Limb (tissue), 2 donors: Measurements from ENCODE around the gene HMGB3.
"Not testable (repeated sequence)": the region's sequence is repeated elsewhere in the genome, so short reads cannot be mapped to it uniquely, and the experiment has no call there.

Source experiments
- DNase-seq, 2 donors: peaks; one replicate each; pipeline ENCODE4 v3.0.0-alpha.2; 2016; ENCODE audit errors: extremely low spot score in 2 of 2

Gene HMGB3

GRCh38 chrX:150982788-150983520 is at the start of gene HMGB3:
Gene HMGB3 (plus strand): TSS chrX:150983335. CDS start chrX:150985600, 2,265 bp downstream.
- DNase-seq = peak; percentile 81 to 87

- DNase-seq = no peak
These were observed 49.2 kb upstream of the HMGB3 start for GRCh38 chrX:150933945-150934350.

- DNase-seq = no peak
These were observed 48.7 kb upstream of the HMGB3 start for GRCh38 chrX:150934453-150934852.

GRCh38 chrX:150935467-150935866 is 47.7 kb upstream of the HMGB3 start:
- DNase-seq = no peak

GRCh38 chrX:150936556-150936955 is 46.6 kb upstream of the HMGB3 start:
- no peak for DNase-seq

GRCh38 chrX:150940844-150941495 is 42.2 kb upstream of the HMGB3 start:
- DNase-seq = no peak

GRCh38 chrX:150941580-150941979 is 41.6 kb upstream of the HMGB3 start:
- no peak for DNase-seq

- no peak for DNase-seq
These were observed 40.1 kb upstream of the HMGB3 start for GRCh38 chrX:150942942-150943594.

GRCh38 chrX:150944233-150944632 is 38.9 kb upstream of the HMGB3 start:
- no peak for DNase-seq

- no peak for DNase-seq
These were observed 28.2 kb upstream of the HMGB3 start for GRCh38 chrX:150954951-150955350.

- no peak for DNase-seq
These were observed 27.5 kb upstream of the HMGB3 start for GRCh38 chrX:150955590-150955989.

GRCh38 chrX:150958177-150958576 is 25.0 kb upstream of the HMGB3 start:
- peak in 1 of 2 donors; percentile 11 for DNase-seq

- DNase-seq = no peak
These were observed 23.6 kb upstream of the HMGB3 start for GRCh38 chrX:150959557-150959956.

GRCh38 chrX:150961631-150962030 is 21.5 kb upstream of the HMGB3 start:
- DNase-seq = no peak

- DNase-seq = not testable (repeated sequence)
These were observed 18.7 kb upstream of the HMGB3 start for GRCh38 chrX:150964416-150964815.

- no peak for DNase-seq
These were observed 16.9 kb upstream of the HMGB3 start for GRCh38 chrX:150966235-150966634.

- no peak for DNase-seq
These were observed 16.4 kb upstream of the HMGB3 start for GRCh38 chrX:150966742-150967141.

- no peak for DNase-seq
These were observed 15.3 kb upstream of the HMGB3 start for GRCh38 chrX:150967786-150968185.

- no peak for DNase-seq
These were observed 14.0 kb upstream of the HMGB3 start for GRCh38 chrX:150968862-150969720.

GRCh38 chrX:150972450-150972849 is 10.7 kb upstream of the HMGB3 start:
- DNase-seq = no peak

GRCh38 chrX:150975655-150976390 is 7.3 kb upstream of the HMGB3 start:
- DNase-seq = no peak
